22Rv1 (cell line): ENCODE data around the gene SCNN1B.

ENCODE experiments used
- CTCF ChIP-seq: fragments of 450-650 bp; IDR thresholded peaks from 2 replicates; pipeline ENCODE4 v1.5.1; 2017; ENCODE audit warnings: mild to moderate bottlenecking
- ZFX ChIP-seq: fragments of 450-650 bp; IDR thresholded peaks from 2 replicates; pipeline ENCODE4 v1.6.1; 2017; ENCODE audit warnings: antibody characterized with exemption, borderline replicate concordance

- TF ChIP-seq CTCF: no peak
- no peak for TF ChIP-seq ZFX
These were observed 14.6 kb downstream of the SCNN1B start for GRCh38 chr16:23316634-23317265.
